C4-2B (cell line): ENCODE results near the gene CD79B.
"Not testable (repeated sequence)": the region's sequence is repeated elsewhere in the genome, so short reads cannot be mapped to it uniquely, and the experiment has no call there.

Experiments
- H3K27ac ChIP-seq: fragments of 450-650 bp; 2 replicates; pipeline ENCODE4 v1.5.1; 2017
- CTCF ChIP-seq: fragments of 450-650 bp; conservative IDR thresholded peaks from 2 replicates; pipeline ENCODE4 v1.5.1; 2017; ENCODE audit warnings: mild to moderate bottlenecking
- ZFX ChIP-seq: fragments of 450-650 bp; IDR thresholded peaks from 2 replicates; pipeline ENCODE4 v1.6.1; 2017

The CD79B gene

GRCh38 chr17:63929860-63930766 lies 2.0 kb downstream of the CD79B start:
- no peak overlapping the region for H3K27ac ChIP-seq
- no peak for TF ChIP-seq CTCF
- no peak for TF ChIP-seq ZFX

- TF ChIP-seq ZFX = no peak
- no peak for TF ChIP-seq CTCF
- H3K27ac ChIP-seq = no peak overlapping the region
These were observed 3.0 kb downstream of the CD79B start for GRCh38 chr17:63928966-63929695.

- H3K27ac ChIP-seq = no peak overlapping the region
- TF ChIP-seq ZFX (no peak), CTCF (no peak)
These were observed 3.9 kb downstream of the CD79B start for GRCh38 chr17:63928172-63928666.

- H3K27ac ChIP-seq = no peak overlapping the region
- TF ChIP-seq ZFX (no peak), CTCF (no peak)
These were observed 4.5 kb downstream of the CD79B start for GRCh38 chr17:63927464-63928171.

GRCh38 chr17:63926164-63926563 lies 6.0 kb downstream of the CD79B start:
- TF ChIP-seq ZFX = no peak
- no peak for TF ChIP-seq CTCF
- H3K27ac ChIP-seq = no peak overlapping the region

GRCh38 chr17:63925615-63926014 lies 6.5 kb downstream of the CD79B start:
- H3K27ac ChIP-seq = no peak overlapping the region
- TF ChIP-seq CTCF = no peak
- TF ChIP-seq ZFX = no peak

- not testable (repeated sequence) for H3K27ac ChIP-seq
These were observed 9.7 kb downstream of the CD79B start for GRCh38 chr17:63922402-63922801.

GRCh38 chr17:63920779-63921178 lies 11.4 kb downstream of the CD79B start:
- H3K27ac ChIP-seq = not testable (repeated sequence)

- H3K27ac ChIP-seq = not testable (repeated sequence)
These were observed 12.1 kb downstream of the CD79B start for GRCh38 chr17:63920050-63920449.
